K562 treated with DMSO at 1 percent for 4 hours (cell line): ENCODE measurements around the gene GAS2L2. TPM values are rescaled to one million over a fixed set of nuclear protein-coding genes. Genes with fewer than 3 reads are reported as not detected.

ENCODE experiments used
- total RNA-seq: library from RNA; unstranded; fragments of 300-600 nt; gene quantifications from 2 replicates; pipeline ENCODE4 v1.2.3, GENCODE V29; 2022; ENCODE audit not compliant: insufficient read depth

Gene GAS2L2
- not detected in 2 replicates for total RNA-seq

GRCh38 chr17:35752945-35753764 is at the start of gene GAS2L2:
TSS of gene GAS2L2 (minus strand) at chr17:35753239. CDS start at chr17:35752850, 389 bp downstream.

DNA sequence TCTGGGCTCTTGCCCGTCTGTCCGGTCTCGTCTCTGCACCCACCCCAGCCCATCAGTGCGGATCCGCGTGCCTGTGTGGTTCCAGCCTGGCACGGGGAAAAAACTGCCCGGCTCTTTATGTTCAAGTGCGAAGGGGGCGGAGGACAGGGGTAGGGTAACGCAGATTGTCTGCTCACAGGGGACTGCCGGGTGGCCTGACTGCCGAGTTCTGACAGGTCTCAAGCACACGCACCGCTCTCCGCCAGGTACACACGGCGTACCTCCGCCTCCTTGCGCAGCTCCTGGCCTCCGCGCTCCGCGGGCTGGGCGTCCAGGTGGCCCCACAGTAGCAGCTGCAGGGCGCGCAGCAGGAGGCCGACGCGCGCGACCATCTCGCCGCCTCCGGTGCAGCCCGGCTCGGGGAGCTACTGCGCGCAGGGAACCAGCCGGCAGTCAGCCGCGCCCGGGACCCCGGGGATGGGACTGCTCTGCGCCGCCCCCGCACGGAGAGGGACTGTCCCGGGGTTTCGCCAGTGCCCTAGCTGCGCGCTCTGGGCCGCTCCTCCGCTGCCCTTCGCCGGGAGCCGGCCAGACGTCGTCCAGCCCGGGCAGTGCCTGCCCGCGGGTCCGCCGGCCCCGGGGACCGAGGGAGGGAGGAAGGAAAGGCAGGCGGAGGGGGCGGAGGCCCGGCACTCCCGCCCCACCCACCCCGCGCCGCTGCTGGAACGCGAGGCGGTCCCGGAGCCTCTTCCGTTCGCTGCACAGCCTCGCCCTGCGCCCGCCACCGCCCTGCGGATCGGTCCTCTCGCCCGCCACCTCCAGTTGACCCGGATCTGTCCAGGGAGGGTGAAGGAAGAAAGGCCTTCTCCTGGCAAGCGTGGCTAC is 42.2 kb upstream of the GAS2L2 start, which contains the start of gene MMP28:
TSS of gene MMP28 (minus strand) at position 635 of the 864 bp plus-strand sequence. CDS start at position 371, 264 bp downstream.

GRCh38 chr17:35760587-35760986 is 7.5 kb upstream of the GAS2L2 start, which contains the start of gene C17orf50:
TSS of gene C17orf50 (plus strand) at chr17:35760887. CDS start at chr17:35760942, 55 bp downstream.

GRCh38 chr17:35731239-35731916 is 21.7 kb downstream of the GAS2L2 start, which contains the start of gene RASL10B:
TSS of gene RASL10B (plus strand) at chr17:35731639. CDS start at chr17:35735185, 3,546 bp downstream.

Other genes starting within 250 kb of the GAS2L2 start
- not detected in 2 replicates for gene SLFN12L, start 215.6 kb downstream of the GAS2L2 start, total RNA-seq
- gene SLFN14, start 192.4 kb downstream of the GAS2L2 start, total RNA-seq, result 1.1 and 1.3 TPM in 2 replicates
- 6.2 and 8.6 TPM in 2 replicates for gene PEX12, start 174.7 kb downstream of the GAS2L2 start, total RNA-seq
- 86.3 and 94.1 TPM in 2 replicates for gene AP2B1, start 165.9 kb downstream of the GAS2L2 start, total RNA-seq
- 0.18 TPM in 1 of 2 replicates, not detected in the other for gene RASL10B, start 21.6 kb downstream of the GAS2L2 start, total RNA-seq
- not detected in 2 replicates for gene C17orf50, start 7.6 kb upstream of the GAS2L2 start, total RNA-seq
- gene MMP28, start 42.4 kb upstream of the GAS2L2 start, total RNA-seq, result not detected in 2 replicates
- gene TAF15, start 56.2 kb upstream of the GAS2L2 start, total RNA-seq, result 163 and 198 TPM in 2 replicates
- not detected in 2 replicates for gene HEATR9, start 115.7 kb upstream of the GAS2L2 start, total RNA-seq
- gene CCL5, start 127.1 kb upstream of the GAS2L2 start, total RNA-seq, result 0.86 TPM in 1 of 2 replicates, not detected in the other
- gene RDM1, start 177.5 kb upstream of the GAS2L2 start, total RNA-seq, result 11.0 and 11.7 TPM in 2 replicates
- not detected in 2 replicates for gene LYZL6, start 190.5 kb upstream of the GAS2L2 start, total RNA-seq
- gene CCL16, start 228.3 kb upstream of the GAS2L2 start, total RNA-seq, result not detected in 2 replicates
- gene CCL14, start 233.5 kb upstream of the GAS2L2 start, total RNA-seq, result not detected in 2 replicates
- not detected in 2 replicates for gene CCL15, start 248.3 kb upstream of the GAS2L2 start, total RNA-seq